Mammary epithelial cell (primary cell): Measurements from ENCODE around the gene FOLR2.

Source experiments
- EZH2 ChIP-seq: IDR thresholded peaks from 2 replicates; pipeline ENCODE4 v1.6.1; 2012; ENCODE audit warnings: low read length, inconsistent platforms, borderline replicate concordance
- TF ChIP-seq, protein P1 (sequence below), 2 donors: IDR thresholded peaks in 1 of 2; conservative IDR thresholded peaks in 1 of 2; 2 replicates each; pipeline ENCODE4 v1.5.1; 2011 to 2012; ENCODE audit warnings: inconsistent platforms in 2 of 2, low read length in 2 of 2, mild to moderate bottlenecking in 2 of 2, control low read depth in 1 of 2, low read depth in 1 of 2; ENCODE audit not compliant: insufficient read depth in 1 of 2; ENCODE audit errors: extremely low read depth in 1 of 2

DNA sequence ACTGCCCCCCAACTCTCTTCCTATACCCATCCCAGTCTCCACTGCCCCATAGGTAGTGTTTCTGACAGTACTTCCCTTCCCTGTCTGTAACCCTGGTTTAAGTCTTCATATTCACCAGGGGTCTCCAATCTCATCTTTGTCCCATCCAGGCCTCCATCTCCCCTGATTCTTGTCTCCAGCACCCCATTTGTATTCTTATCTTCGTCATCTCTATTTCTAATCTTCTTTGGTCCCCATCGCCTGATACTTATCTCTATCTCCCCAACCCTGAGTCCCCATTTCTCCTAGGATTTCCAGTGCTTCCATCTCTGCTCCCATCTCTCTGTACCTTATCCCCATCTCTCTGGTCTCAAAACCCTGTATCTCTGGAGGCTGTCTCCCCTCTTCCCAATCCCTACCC, 25.5 kb downstream of the FOLR2 start:
- TF ChIP-seq, protein P1, sequence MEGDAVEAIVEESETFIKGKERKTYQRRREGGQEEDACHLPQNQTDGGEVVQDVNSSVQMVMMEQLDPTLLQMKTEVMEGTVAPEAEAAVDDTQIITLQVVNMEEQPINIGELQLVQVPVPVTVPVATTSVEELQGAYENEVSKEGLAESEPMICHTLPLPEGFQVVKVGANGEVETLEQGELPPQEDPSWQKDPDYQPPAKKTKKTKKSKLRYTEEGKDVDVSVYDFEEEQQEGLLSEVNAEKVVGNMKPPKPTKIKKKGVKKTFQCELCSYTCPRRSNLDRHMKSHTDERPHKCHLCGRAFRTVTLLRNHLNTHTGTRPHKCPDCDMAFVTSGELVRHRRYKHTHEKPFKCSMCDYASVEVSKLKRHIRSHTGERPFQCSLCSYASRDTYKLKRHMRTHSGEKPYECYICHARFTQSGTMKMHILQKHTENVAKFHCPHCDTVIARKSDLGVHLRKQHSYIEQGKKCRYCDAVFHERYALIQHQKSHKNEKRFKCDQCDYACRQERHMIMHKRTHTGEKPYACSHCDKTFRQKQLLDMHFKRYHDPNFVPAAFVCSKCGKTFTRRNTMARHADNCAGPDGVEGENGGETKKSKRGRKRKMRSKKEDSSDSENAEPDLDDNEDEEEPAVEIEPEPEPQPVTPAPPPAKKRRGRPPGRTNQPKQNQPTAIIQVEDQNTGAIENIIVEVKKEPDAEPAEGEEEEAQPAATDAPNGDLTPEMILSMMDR (conservative IDR thresholded peaks at IDR 0.05 in 1 of 2, IDR thresholded peaks at IDR 0.05 in 1 of 2; ENCODE audit: extremely low read depth in 1 of 2, insufficient read depth in 1 of 2, low read depth in 1 of 2, low read length in 2 of 2), result no peak
- TF ChIP-seq EZH2, result no peak
